Pancreas (tissue), 10 donors: Measurements from ENCODE around the gene HOXA3. TPM values are rescaled to one million over a fixed set of nuclear protein-coding genes. Genes with fewer than 3 reads are reported as not detected.

Source experiments
- ATAC-seq, 4 donors: fragments of 200-7000 bp; cut with Tn5 transposase; one replicate each; pipeline versions ENCODE4 v1.8.0 to v1.9.1; 2020; ENCODE audit warnings: mild to moderate bottlenecking in 4 of 4, moderate library complexity in 4 of 4
- DNase-seq, 6 donors: peaks; one replicate each; pipeline ENCODE4 v3.0.0-alpha.2; 2020
- FAIRE-seq: peaks from 2 replicates; lab custom pipeline; 2012; peaks lifted over from hg19 to GRCh38; lab: Jason Lieb, UNC
- H3K27ac ChIP-seq, 4 donors: fragments of 200-600 bp; sonication (generic); 1 replicate in 3 of 4; 2 replicates in 1 of 4; pipeline versions ENCODE4 v1.5.0 to v1.8.0; 2020
- H3K27me3 ChIP-seq, 4 donors: fragments of 200-600 bp; one replicate each; pipeline ENCODE4 v1.8.0; 2021
- H3K36me3 ChIP-seq, 3 donors: fragments of 200-600 bp; sonication (generic) in 1 of 3; one replicate each; pipeline versions ENCODE4 v1.5.0 to v1.8.0; 2020 to 2021
- H3K4me1 ChIP-seq, 3 donors: fragments of 200-600 bp; one replicate each; pipeline ENCODE4 v1.8.0; 2021
- H3K4me3 ChIP-seq, 4 donors: fragments of 200-600 bp; sonication (generic) in 2 of 4; one replicate each; pipeline versions ENCODE4 v1.5.0 to v1.8.0; 2020 to 2021
- H3K9me3 ChIP-seq, 4 donors: fragments of 200-600 bp; one replicate each; pipeline ENCODE4 v1.8.0; 2021
- WGBS, 2 donors: extraction: QIAGEN DNeasy Blood & Tissue Kit; methylation state at CpG; one replicate each; pipeline ENCODE4 v1.1.7; 2013; 5-methylcytosine and 5-hydroxymethylcytosine counted together
- intact Hi-C, 3 donors: fragments of 100-400 bp; cut with DNase I; formaldehyde crosslinking; loops; one replicate each; pipeline versions ENCODE4 v1.11.1 to v1.14.2; 2022
- polyA plus RNA-seq, 2 donors: library from polyadenylated mRNA; stranded (reverse); fragments of 200-250 nt; gene quantifications; one replicate each; pipeline ENCODE4 v1.2.3, GENCODE V29; 2013
- total RNA-seq, 6 donors: library from RNA; stranded (reverse); fragmentation: NEBNext Ultra II Directional in 4 of 6; extraction: Animal tissue kit (Norgen Biotek cat#: 25700) in 4 of 6; gene quantifications; one replicate each; pipeline versions ENCODE4 v1.2.1 to v1.2.4, GENCODE V29; 2021 to 2023
- TF ChIP-seq, protein P1 (sequence below), 4 donors: fragments of 200-600 bp; sonication (generic) in 3 of 4; IDR thresholded peaks; one replicate each; pipeline versions ENCODE4 v1.5.0 to v1.8.0; 2021; ENCODE audit warnings: antibody characterized with exemption in 4 of 4
- donor health status: healthy with polysubstance abuse.
- donor health status: DM: no; HTN: no; CAD: no; lungs with moderate emphysema.
- donor health status: DM: no; HTN: no; CAD: no.
- donor health status: control.
- donor health status: control.
- donor health status: Bipolar disorder and iron deficiency.
- donor health status: DM: yes; HTN: yes; CAD: no.
- donor health status: DM: no; HTN: no; CAD: no.
- donor health status: DM: no; HTN: no; CAD: no.
- donor health status: DM: yes; HTN: yes; CAD: no.

The HOXA3 gene
- total and polyA plus RNA-seq, 8 donors: 0.13 to 1.9 (median 0.43) TPM; not detected in 1

- Histone ChIP-seq H3K9me3 (no peaks in the 10 kb centered on the region), H3K4me3 (no peak overlapping the region), H3K27ac (no peak overlapping the region), H3K36me3 (no peaks in the 10 kb centered on the region), H3K27me3 (peaks cover 0 to 58% (median 4%) of the 10 kb centered on the region in 4 donors), H3K4me1 (peaks cover 0 to 3% (median 0%) of the 10 kb centered on the region in 3 donors)
- FAIRE-seq: no peak
- 47 to 54% methylated on average over 1 of the region's 1 CpG for WGBS, 2 donors
- TF ChIP-seq, protein P1, sequence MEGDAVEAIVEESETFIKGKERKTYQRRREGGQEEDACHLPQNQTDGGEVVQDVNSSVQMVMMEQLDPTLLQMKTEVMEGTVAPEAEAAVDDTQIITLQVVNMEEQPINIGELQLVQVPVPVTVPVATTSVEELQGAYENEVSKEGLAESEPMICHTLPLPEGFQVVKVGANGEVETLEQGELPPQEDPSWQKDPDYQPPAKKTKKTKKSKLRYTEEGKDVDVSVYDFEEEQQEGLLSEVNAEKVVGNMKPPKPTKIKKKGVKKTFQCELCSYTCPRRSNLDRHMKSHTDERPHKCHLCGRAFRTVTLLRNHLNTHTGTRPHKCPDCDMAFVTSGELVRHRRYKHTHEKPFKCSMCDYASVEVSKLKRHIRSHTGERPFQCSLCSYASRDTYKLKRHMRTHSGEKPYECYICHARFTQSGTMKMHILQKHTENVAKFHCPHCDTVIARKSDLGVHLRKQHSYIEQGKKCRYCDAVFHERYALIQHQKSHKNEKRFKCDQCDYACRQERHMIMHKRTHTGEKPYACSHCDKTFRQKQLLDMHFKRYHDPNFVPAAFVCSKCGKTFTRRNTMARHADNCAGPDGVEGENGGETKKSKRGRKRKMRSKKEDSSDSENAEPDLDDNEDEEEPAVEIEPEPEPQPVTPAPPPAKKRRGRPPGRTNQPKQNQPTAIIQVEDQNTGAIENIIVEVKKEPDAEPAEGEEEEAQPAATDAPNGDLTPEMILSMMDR (IDR thresholded peaks at IDR 0.05): no peak
- no peak for ATAC-seq
- DNase-seq: no peak
- intact Hi-C loops: no loop called here
Observed at GRCh38 chr7:27119412-27119911, 32.9 kb downstream of the HOXA3 start.

- no peak for ATAC-seq
- H3K27me3 ChIP-seq: peaks cover 0 to 53% (median 4%) of the 10 kb centered on the region in 4 donors
- peaks cover 0 to 3% (median 0%) of the 10 kb centered on the region in 3 donors for H3K4me1 ChIP-seq
- 36 to 46% methylated on average over 3 of the region's 3 CpGs for WGBS, 2 donors
- no peaks in the 10 kb centered on the region for H3K9me3 ChIP-seq
- no peak overlapping the region for H3K4me3 ChIP-seq
- H3K36me3 ChIP-seq: no peaks in the 10 kb centered on the region
- H3K27ac ChIP-seq: no peak overlapping the region
- intact Hi-C loops: no loop called here
- no peak for DNase-seq
- TF ChIP-seq, protein P1 (IDR thresholded peaks at IDR 0.05): no peak
- FAIRE-seq: no peak
Observed at GRCh38 chr7:27118580-27118979, 33.8 kb downstream of the HOXA3 start.

GRCh38 chr7:27117887-27118491, 34.4 kb downstream of the HOXA3 start:
- H3K27me3 ChIP-seq: peaks cover 0 to 51% (median 4%) of the 10 kb centered on the region in 4 donors
- FAIRE-seq (no peak), DNase-seq (no peak), ATAC-seq (no peak)
- no peaks in the 10 kb centered on the region for H3K9me3 ChIP-seq
- no peak overlapping the region for H3K27ac ChIP-seq
- TF ChIP-seq, protein P1 (IDR thresholded peaks at IDR 0.05): no peak
- peak overlapping the region in 1 of 4 donors; percentile 14 for H3K4me3 ChIP-seq
- no peaks in the 10 kb centered on the region for H3K36me3 ChIP-seq
- H3K4me1 ChIP-seq: peaks cover 0 to 3% (median 0%) of the 10 kb centered on the region in 3 donors
- 31 to 43% methylated on average over 19 of the region's 19 CpGs for WGBS, 2 donors
- intact Hi-C loops: no loop called here

DNA sequence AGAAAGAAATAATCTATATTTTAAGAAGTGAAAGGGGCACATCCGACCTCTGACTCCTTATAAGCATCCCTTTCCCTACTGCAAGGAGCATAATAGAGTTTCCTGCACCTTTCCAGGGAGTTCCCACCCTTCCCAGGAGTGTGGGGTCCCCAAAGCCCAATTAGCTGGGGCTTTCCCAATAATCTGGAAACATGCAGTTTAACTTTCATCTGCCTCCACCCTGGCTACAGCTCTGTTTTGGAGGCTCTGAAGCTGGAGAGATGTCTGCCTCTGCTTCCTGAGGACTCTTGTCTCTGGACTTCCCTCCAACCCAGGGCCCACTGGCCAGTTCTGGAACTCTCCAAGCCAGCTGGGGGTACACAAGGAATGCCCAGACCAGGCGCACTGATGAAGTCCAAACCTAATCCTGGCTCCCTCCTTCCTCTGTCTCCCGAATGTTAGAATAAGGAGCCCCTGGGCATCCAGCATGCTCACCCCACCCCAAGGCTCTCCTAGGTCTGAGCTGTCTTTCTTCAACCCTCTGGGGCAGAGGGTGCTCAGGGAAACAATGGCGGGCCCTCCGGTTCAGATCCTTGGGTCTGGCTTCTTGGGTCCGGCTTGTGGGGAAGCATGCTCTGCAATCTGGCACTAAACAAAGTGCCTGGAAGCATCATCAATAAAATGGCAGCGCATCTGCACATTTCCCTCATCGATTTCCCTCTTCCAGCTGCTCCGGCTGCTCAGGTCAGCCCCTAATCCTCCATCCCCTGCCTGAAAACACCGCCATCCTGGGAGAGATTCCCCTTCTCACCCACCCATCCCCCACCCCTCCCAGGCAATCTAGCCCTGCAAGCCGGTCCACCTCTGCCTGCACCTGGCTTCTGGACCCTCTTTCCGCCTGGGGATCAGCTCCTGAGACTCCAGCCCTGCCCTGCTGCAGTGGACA, 35.2 kb downstream of the HOXA3 start:
- no peak for ATAC-seq
- peak overlapping the region in 1 of 4 donors; percentile 34 for H3K4me3 ChIP-seq
- H3K27ac ChIP-seq: no peak overlapping the region
- TF ChIP-seq, protein P1 (IDR thresholded peaks at IDR 0.05): no peak
- no peak for FAIRE-seq
- DNase-seq: peak in 1 of 6 donors; percentile 34
- peaks cover 0 to 53% (median 4%) of the 10 kb centered on the region in 4 donors for H3K27me3 ChIP-seq
- intact Hi-C loops: no loop called here
- H3K4me1 ChIP-seq: no peaks in the 10 kb centered on the region
- H3K9me3 ChIP-seq: no peaks in the 10 kb centered on the region
- WGBS, 2 donors: 12 to 29% methylated on average over 12 of the region's 12 CpGs
- no peaks in the 10 kb centered on the region for H3K36me3 ChIP-seq
